Chondrocyte (in vitro differentiated cells): ENCODE data around the gene PRKAG1. TPM values are rescaled to one million over a fixed set of nuclear protein-coding genes. Genes with fewer than 3 reads are reported as not detected.
A peak's percentile ranks its signal among the peaks of the same experiment; 100 is the strongest.

ENCODE experiments used
- DNase-seq: peaks from one replicate; pipeline ENCODE4 v3.0.0; 2021; ENCODE audit warnings: mixed read lengths, low spot score
- H3K27ac Mint-ChIP-seq: one replicate; pipeline ENCODE4 v1.8.0; 2021; ENCODE audit warnings: mild to moderate bottlenecking, moderate library complexity, mixed read lengths; ENCODE audit not compliant: unreplicated experiment
- H3K27me3 Mint-ChIP-seq: 2 replicates; pipeline ENCODE4 v1.8.0; 2021; ENCODE audit warnings: low read depth, mixed read lengths
- H3K36me3 Mint-ChIP-seq: 2 replicates; pipeline ENCODE4 v1.8.0; 2021; ENCODE audit warnings: low read depth, mixed read lengths
- H3K4me1 Mint-ChIP-seq: 2 replicates; pipeline ENCODE4 v1.8.0; 2021; ENCODE audit warnings: low read depth, mild to moderate bottlenecking, mixed read lengths
- H3K4me3 Mint-ChIP-seq: one replicate; pipeline ENCODE4 v1.8.0; 2021; ENCODE audit warnings: mild to moderate bottlenecking, moderate library complexity, mixed read lengths; ENCODE audit not compliant: unreplicated experiment
- H3K9me3 Mint-ChIP-seq: 2 replicates; pipeline ENCODE4 v1.8.0; 2021; ENCODE audit warnings: low read depth, mixed read lengths
- total RNA-seq: library from RNA; stranded (reverse); gene quantifications from 3 replicates; pipeline ENCODE4 v1.2.1, GENCODE V29; 2021
- TF ChIP-seq, protein P1 (sequence below): fragments of 200-600 bp; sonication (generic); IDR thresholded peaks from 2 replicates; pipeline ENCODE4 v1.5.0; 2021; ENCODE audit warnings: antibody characterized with exemption, mild to moderate bottlenecking, moderate library complexity

PRKAG1 gene
- total RNA-seq, 1 donor from 2014 or later = 61.7 TPM

DNA sequence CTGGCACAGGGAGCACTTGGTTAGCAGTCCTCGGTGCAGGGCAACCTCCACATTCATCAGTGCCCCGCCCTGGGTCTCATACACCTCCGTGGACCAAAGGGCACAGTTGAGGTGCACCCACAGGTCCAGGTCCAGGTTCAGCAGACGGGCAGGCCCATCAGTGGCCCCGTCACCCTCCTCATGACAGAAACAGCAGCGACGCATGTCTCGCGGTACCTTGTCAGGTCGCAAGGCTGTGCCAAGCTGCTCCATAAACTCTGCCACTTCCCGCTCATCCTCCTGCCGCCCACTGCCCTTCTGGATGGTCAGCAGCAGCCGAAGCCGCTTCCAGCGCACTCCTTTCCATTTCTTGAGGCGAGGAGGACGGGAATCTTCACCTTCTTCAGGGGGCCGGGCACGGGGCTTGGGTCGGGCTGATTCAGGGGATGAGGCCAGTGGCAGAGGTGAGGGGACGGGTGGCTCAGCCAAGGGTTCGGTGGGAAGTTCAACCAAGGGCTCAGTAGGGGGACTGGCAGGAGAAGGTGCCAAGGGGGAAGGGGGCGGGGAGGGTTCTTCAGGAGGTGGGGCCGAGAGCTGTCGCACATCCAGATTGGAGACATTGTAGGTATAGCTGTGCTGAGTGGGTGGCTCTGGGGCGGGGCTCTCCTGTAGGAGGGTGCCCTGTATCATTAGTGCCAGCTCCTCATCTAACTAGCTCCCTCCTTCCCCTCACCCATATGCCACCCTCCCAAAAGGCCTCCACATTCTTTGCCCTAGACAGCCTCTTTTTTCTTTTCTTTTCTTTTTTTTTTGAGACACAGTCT is 8.3 kb upstream of the PRKAG1 start:
- Mint-ChIP-seq H3K27ac (no peak overlapping the region), H3K36me3 (peaks cover 30% of the 10 kb centered on the region), H3K4me1 (no peaks in the 10 kb centered on the region), H3K27me3 (no peaks in the 10 kb centered on the region), H3K4me3 (no peak overlapping the region), H3K9me3 (no peaks in the 10 kb centered on the region)
- peak; percentile 84 for DNase-seq
- TF ChIP-seq, protein P1, sequence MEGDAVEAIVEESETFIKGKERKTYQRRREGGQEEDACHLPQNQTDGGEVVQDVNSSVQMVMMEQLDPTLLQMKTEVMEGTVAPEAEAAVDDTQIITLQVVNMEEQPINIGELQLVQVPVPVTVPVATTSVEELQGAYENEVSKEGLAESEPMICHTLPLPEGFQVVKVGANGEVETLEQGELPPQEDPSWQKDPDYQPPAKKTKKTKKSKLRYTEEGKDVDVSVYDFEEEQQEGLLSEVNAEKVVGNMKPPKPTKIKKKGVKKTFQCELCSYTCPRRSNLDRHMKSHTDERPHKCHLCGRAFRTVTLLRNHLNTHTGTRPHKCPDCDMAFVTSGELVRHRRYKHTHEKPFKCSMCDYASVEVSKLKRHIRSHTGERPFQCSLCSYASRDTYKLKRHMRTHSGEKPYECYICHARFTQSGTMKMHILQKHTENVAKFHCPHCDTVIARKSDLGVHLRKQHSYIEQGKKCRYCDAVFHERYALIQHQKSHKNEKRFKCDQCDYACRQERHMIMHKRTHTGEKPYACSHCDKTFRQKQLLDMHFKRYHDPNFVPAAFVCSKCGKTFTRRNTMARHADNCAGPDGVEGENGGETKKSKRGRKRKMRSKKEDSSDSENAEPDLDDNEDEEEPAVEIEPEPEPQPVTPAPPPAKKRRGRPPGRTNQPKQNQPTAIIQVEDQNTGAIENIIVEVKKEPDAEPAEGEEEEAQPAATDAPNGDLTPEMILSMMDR = no peak

DNA sequence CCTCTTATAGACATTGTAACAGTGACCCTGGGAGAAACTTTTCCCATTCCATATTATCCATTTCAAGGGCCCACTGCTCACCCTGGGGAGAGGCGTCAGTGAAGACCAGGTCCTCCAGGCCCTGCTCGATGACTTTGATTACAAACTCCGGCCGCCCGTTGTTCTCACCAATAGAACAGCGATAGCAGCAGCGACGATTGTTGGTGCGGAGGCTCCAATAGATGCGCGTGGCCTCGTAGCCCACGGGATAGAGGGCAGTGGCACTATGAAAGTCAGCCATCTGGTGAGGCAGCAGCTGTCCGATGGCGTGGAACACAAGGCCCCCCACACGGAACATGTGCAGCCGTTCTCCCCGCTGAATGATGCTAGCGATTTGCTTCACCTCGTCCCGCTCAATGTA is 7.5 kb upstream of the PRKAG1 start:
- Mint-ChIP-seq H3K9me3 (no peaks in the 10 kb centered on the region), H3K27ac (no peak overlapping the region), H3K4me1 (no peaks in the 10 kb centered on the region), H3K4me3 (no peak overlapping the region), H3K27me3 (no peaks in the 10 kb centered on the region), H3K36me3 (peaks cover 32% of the 10 kb centered on the region)
- DNase-seq = peak; percentile 69
- TF ChIP-seq, protein P1 = no peak

DNA sequence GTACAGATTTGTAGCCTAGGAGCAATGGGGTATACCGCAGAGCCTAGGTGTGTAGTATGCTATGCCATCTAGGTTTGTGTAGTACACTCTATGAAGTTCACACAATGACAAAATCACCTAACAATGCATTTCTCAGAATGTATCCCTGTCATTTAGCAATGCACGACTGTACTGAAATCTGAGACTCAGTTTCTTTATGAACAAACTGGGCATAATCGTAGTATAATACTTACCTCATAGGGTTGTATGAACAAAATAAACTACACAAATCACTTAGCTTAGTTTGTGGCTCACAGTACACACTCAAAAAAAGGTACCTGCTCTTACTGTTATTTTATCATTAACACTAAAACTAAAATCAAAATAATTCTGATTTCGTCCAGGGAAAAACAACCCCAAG is 6.9 kb upstream of the PRKAG1 start:
- no peak overlapping the region for H3K27ac Mint-ChIP-seq
- DNase-seq = no peak
- H3K27me3 Mint-ChIP-seq = no peaks in the 10 kb centered on the region
- TF ChIP-seq, protein P1 = no peak
- H3K9me3 Mint-ChIP-seq = no peaks in the 10 kb centered on the region
- H3K36me3 Mint-ChIP-seq = peaks cover 31% of the 10 kb centered on the region
- no peak overlapping the region for H3K4me3 Mint-ChIP-seq
- H3K4me1 Mint-ChIP-seq = no peaks in the 10 kb centered on the region

DNA sequence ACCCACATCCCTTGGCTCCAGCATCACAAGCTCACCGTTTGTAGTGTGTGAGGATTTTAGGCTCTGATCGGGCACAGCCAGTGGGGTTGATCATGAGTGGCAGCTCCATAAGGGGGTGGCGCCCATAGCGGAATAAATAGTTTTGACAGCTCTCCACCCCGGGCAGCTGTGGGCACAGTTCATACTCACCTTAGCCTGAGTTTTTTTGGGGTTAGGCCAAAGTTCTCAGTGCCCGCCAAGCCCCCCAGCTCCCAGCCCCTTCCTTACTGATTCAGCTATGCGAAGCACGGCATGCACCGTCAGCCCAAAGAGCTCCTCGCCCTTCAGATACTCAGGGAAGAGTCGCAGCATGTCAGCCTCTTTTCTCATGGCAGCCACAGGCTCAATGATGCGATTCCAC is 6.0 kb upstream of the PRKAG1 start:
- peak; percentile 54 for DNase-seq
- Mint-ChIP-seq H3K4me1 (peaks cover 5% of the 10 kb centered on the region), H3K36me3 (peaks cover 31% of the 10 kb centered on the region), H3K9me3 (no peaks in the 10 kb centered on the region), H3K27me3 (no peaks in the 10 kb centered on the region), H3K27ac (no peak overlapping the region), H3K4me3 (no peak overlapping the region)
- TF ChIP-seq, protein P1 = no peak

DNA sequence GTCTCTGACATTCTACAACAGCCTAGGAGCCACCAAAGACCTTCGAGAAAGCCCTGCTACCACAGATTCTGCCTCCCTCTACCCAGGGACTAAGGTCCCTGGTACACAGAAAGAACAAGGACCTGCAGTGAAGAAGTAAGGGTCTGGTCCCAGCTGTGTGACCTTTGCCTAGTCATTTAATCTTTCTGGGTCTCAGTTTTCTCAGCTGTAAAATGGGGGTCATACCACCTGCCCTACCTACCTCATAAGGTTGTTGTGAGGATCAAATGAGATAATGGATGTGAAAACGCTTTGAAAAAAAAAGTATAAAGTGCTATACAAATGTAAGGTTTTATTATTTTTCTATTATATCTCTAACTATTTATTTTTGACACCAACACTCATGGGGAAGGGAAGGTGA is 5.2 kb upstream of the PRKAG1 start:
- Mint-ChIP-seq H3K9me3 (no peaks in the 10 kb centered on the region), H3K27me3 (no peaks in the 10 kb centered on the region), H3K4me3 (no peak overlapping the region), H3K4me1 (peaks cover 12% of the 10 kb centered on the region), H3K27ac (no peak overlapping the region), H3K36me3 (peaks cover 31% of the 10 kb centered on the region)
- no peak for DNase-seq
- TF ChIP-seq, protein P1 = no peak
